GM23248 (cell line): ENCODE results near the gene TWIST2. TPM values are rescaled to one million over a fixed set of nuclear protein-coding genes. Genes with fewer than 3 reads are reported as not detected.

Experiments
- DNase-seq: peaks from one replicate; pipeline ENCODE4 v3.0.0-alpha.2; 2015
- H2AFZ ChIP-seq: fragments of 200-600 bp; sonication (generic); 2 replicates; pipeline ENCODE4 v1.6.1; 2016; ENCODE audit warnings: antibody characterized with exemption
- H3F3A ChIP-seq: fragments of 200-600 bp; sonication (generic); 2 replicates; pipeline ENCODE4 v1.6.1; 2016; ENCODE audit warnings: mild to moderate bottlenecking, antibody characterized with exemption, mixed run types; ENCODE audit not compliant: insufficient read depth
- H3K27ac ChIP-seq: fragments of 200-600 bp; sonication (generic); 2 replicates; pipeline ENCODE4 v1.5.1; 2016; ENCODE audit warnings: mild to moderate bottlenecking
- H3K27me3 ChIP-seq: fragments of 200-600 bp; sonication (generic); replicated peaks from 2 replicates; pipeline ENCODE4 v1.6.1; 2016; ENCODE audit warnings: mild to moderate bottlenecking; ENCODE audit not compliant: insufficient read depth
- H3K36me3 ChIP-seq: fragments of 200-600 bp; sonication (generic); 2 replicates; pipeline ENCODE4 v1.6.1; 2016; ENCODE audit warnings: low read depth, mild to moderate bottlenecking
- H3K4me1 ChIP-seq: fragments of 200-600 bp; sonication (generic); 2 replicates; pipeline ENCODE4 v1.6.1; 2016; ENCODE audit warnings: mild to moderate bottlenecking; ENCODE audit not compliant: insufficient read depth
- H3K4me2 ChIP-seq: fragments of 200-600 bp; sonication (generic); one replicate; pipeline ENCODE4 v1.6.1; 2016; ENCODE audit warnings: mild to moderate bottlenecking; ENCODE audit not compliant: unreplicated experiment
- H3K4me3 ChIP-seq: fragments of 200-600 bp; sonication (generic); 2 replicates; pipeline ENCODE4 v1.5.1; 2016; ENCODE audit warnings: mild to moderate bottlenecking
- H3K79me2 ChIP-seq: fragments of 200-600 bp; sonication (generic); 2 replicates; pipeline ENCODE4 v1.6.1; 2016; ENCODE audit warnings: mild to moderate bottlenecking; ENCODE audit not compliant: insufficient read depth
- H3K9ac ChIP-seq: fragments of 200-600 bp; sonication (generic); 2 replicates; pipeline ENCODE4 v1.6.1; 2016; ENCODE audit warnings: mild to moderate bottlenecking
- H3K9me2 ChIP-seq: fragments of 200-600 bp; sonication (generic); 2 replicates; pipeline ENCODE4 v1.6.1; 2016; ENCODE audit warnings: mixed run types, mild to moderate bottlenecking, moderate library complexity; ENCODE audit not compliant: insufficient read depth
- H3K9me3 ChIP-seq: fragments of 200-600 bp; sonication (generic); one replicate; pipeline ENCODE4 v1.6.1; 2017; ENCODE audit warnings: low read depth
- H4K20me1 ChIP-seq: fragments of 200-600 bp; sonication (generic); 2 replicates; pipeline ENCODE4 v1.6.0; 2016; ENCODE audit not compliant: insufficient read depth
- EZH2 ChIP-seq: fragments of 200-600 bp; sonication (generic); IDR thresholded peaks from 2 replicates; pipeline ENCODE4 v1.6.1; 2018; ENCODE audit warnings: antibody characterized with exemption, mild to moderate bottlenecking; ENCODE audit not compliant: insufficient read depth, poor library complexity, severe bottlenecking
- EZH2phosphoT487 ChIP-seq: fragments of 200-600 bp; sonication (generic); IDR thresholded peaks from 2 replicates; pipeline ENCODE4 v1.6.1; 2018; ENCODE audit warnings: antibody characterized with exemption, moderate library complexity, mild to moderate bottlenecking, low read depth; ENCODE audit not compliant: insufficient read depth
- WGBS, 2 experiments: methylation state at CpG; one replicate each; pipeline ENCODE4 v1.1.6; 2015 to 2017; ENCODE audit warnings: low lambda C conversion rate in 2 of 2, low coverage in 1 of 2; ENCODE audit errors: missing lambda C conversion rate in 2 of 2; 5-methylcytosine and 5-hydroxymethylcytosine counted together
- in situ Hi-C: fragments of 300-500 bp; cut with MboI; formaldehyde crosslinking; loops from 2 replicates; pipeline ENCODE4 v1.15.0; 2020
- polyA plus RNA-seq: library from polyadenylated mRNA; unstranded; fragments of >200 nt; fragmentation: Nextera tagmentation; extraction: Ambion mirVana; gene quantifications from 2 replicates; pipeline ENCODE4 v1.2.1, GENCODE V29; 2016
- total RNA-seq: library from RNA; depleted of rRNA; stranded (reverse); fragments of >200 nt; shearing (Covaris generic); gene quantifications from 2 replicates; pipeline ENCODE4 v1.2.3, GENCODE V29; 2014

The TWIST2 gene
- total and polyA plus RNA-seq, 2 experiments from 2014 or later: 248 to 544 TPM

- in situ Hi-C loops: no loop called here
- Histone ChIP-seq H3K9me2 (no peaks in the 10 kb centered on the region), H3K4me1 (peaks cover 36% of the 10 kb centered on the region), H3K4me3 (no peak overlapping the region), H4K20me1 (peaks cover 8% of the 10 kb centered on the region; the same call in 1 of the 2 replicates), H2AFZ (no peak overlapping the region), H3K79me2 (peaks cover 59% of the 10 kb centered on the region), H3K9me3 (no peaks in the 10 kb centered on the region), H3F3A (peaks cover 88% of the 10 kb centered on the region), H3K9ac (peak overlapping the region; percentile 35), H3K36me3 (peaks cover 38% of the 10 kb centered on the region), H3K27ac (peak overlapping the region; percentile 77), H3K27me3 (no peaks in the 10 kb centered on the region), H3K4me2 (no peak overlapping the region)
- DNase-seq: peak; percentile 25
- TF ChIP-seq EZH2 (no peak), EZH2phosphoT487 (no peak)
- WGBS, 2 experiments: 64 to 70% methylated on average over 26 of the region's 26 CpGs
These were observed 64.5 kb downstream of the TWIST2 start for GRCh38 chr2:238912228-238912915.

DNA sequence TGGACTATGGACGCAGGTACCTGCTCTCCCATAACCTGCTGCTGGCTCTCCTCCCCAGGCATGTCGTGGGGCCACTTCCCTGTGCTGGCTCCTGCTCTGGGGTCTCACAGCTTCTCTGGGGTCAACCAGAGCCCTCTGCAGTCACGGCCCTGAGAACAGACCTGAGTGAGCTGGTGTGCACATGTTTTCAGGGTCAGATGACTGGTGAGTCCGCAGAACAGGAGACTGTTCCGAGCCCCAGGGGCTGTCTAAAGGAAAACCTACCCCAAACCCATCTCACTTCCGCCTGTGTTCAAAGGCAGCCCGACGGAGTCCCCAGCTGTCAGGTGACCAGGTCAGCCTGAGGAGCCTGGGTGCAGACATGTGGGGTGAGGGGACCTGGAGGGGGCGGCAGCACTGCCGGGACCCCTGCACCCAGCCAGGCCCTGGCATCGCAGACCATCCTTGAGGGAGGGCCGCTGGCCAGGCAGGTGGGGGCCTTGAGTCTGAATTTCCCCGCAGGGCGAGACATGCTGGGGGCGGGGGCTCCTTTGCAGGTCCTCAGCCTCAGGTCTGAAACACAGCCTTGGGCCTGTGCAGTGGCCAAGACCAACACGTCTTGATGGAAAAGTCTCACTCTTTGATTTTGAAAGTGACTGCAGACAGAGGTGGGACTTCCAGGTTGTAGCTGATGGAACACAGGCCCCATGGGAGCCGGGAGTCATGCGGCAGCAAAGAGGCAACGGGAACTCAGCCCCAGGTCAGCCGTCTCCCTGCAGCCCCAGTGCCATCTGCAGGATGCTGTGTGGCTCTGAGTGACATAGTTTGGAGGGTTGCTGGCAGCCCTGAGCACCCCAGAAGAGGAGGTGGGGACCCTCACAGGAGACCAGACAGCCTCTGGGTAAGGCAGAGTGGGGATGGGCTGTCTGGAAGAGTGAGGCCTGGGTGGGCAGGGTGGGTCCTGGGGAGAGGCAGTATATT lies 65.3 kb downstream of the TWIST2 start:
- H3K4me1 ChIP-seq: peaks cover 36% of the 10 kb centered on the region
- H3K4me2 ChIP-seq: no peak overlapping the region
- TF ChIP-seq EZH2phosphoT487: no peak
- TF ChIP-seq EZH2: no peak
- H4K20me1 ChIP-seq: peaks cover 4% of the 10 kb centered on the region; the same call in 1 of the 2 replicates
- no peaks in the 10 kb centered on the region for H3K9me2 ChIP-seq
- in situ Hi-C loops: no loop called here
- peaks cover 31% of the 10 kb centered on the region for H3K36me3 ChIP-seq
- no peaks in the 10 kb centered on the region for H3K9me3 ChIP-seq
- H3K27me3 ChIP-seq: no peaks in the 10 kb centered on the region
- no peak overlapping the region for H3K4me3 ChIP-seq
- H3K9ac ChIP-seq: peak overlapping the region; percentile 35
- 56 to 57% methylated on average over 20 of the region's 20 CpGs for WGBS, 2 experiments
- peaks cover 51% of the 10 kb centered on the region for H3K79me2 ChIP-seq
- H2AFZ ChIP-seq: no peak overlapping the region
- DNase-seq: peak; percentile 47
- peaks cover 88% of the 10 kb centered on the region for H3F3A ChIP-seq
- H3K27ac ChIP-seq: peak overlapping the region; percentile 77

GRCh38 chr2:238913931-238914647 lies 66.2 kb downstream of the TWIST2 start:
- Histone ChIP-seq H3K4me2 (peak overlapping the region; percentile 30), H3K36me3 (peaks cover 28% of the 10 kb centered on the region), H3K9ac (peak overlapping the region; percentile 51), H3K27ac (peak overlapping the region; percentile 77), H4K20me1 (0 out of 2 replicates have a peak, but pooled peaks cover 4% of the 10 kb centered on the region), H3K79me2 (peaks cover 42% of the 10 kb centered on the region), H3F3A (peaks cover 88% of the 10 kb centered on the region), H3K4me1 (peaks cover 36% of the 10 kb centered on the region), H3K27me3 (no peaks in the 10 kb centered on the region), H3K9me3 (no peaks in the 10 kb centered on the region), H3K4me3 (peak overlapping the region; percentile 21; the same call in 1 of the 2 replicates), H3K9me2 (no peaks in the 10 kb centered on the region), H2AFZ (no peak overlapping the region)
- WGBS, 2 experiments: 54 to 55% methylated on average over 21 of the region's 22 CpGs
- DNase-seq: peak; percentile 73
- in situ Hi-C loops: no loop called here
- TF ChIP-seq EZH2phosphoT487 (no peak), EZH2 (no peak)

DNA sequence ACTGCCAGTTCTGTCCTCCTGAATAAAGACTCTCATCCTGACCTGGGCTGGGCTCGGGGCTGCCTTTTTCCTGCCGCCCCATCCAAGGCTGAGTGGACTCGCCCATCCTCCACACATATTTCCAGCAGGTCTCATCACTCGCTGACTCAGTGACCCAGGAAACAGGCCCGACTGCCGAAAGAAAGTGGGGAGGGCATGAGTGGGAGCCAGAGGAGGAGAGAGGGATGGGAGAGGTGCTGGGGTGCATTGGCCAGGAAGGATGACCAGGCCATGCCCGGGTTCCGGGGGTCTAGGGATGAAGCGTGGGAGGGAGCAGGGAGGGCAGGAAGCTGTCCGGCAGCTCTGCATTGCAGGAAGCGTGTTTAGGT lies 66.7 kb downstream of the TWIST2 start:
- Histone ChIP-seq H2AFZ (no peak overlapping the region), H3F3A (peaks cover 88% of the 10 kb centered on the region), H3K4me2 (peak overlapping the region; percentile 30), H3K9ac (peak overlapping the region; percentile 51), H3K9me3 (no peaks in the 10 kb centered on the region), H4K20me1 (0 out of 2 replicates have a peak, but pooled peaks cover 4% of the 10 kb centered on the region), H3K36me3 (peaks cover 28% of the 10 kb centered on the region), H3K27me3 (no peaks in the 10 kb centered on the region), H3K79me2 (peaks cover 37% of the 10 kb centered on the region), H3K4me1 (peaks cover 36% of the 10 kb centered on the region), H3K27ac (peak overlapping the region; percentile 77), H3K9me2 (no peaks in the 10 kb centered on the region), H3K4me3 (peak overlapping the region; percentile 21; the same call in 1 of the 2 replicates)
- no peak for TF ChIP-seq EZH2
- TF ChIP-seq EZH2phosphoT487: no peak
- in situ Hi-C loops: no loop called here
- peak; percentile 91 for DNase-seq
- WGBS, 2 experiments: 15% methylated on average over 10 to 11 of the region's 11 CpGs
